Endothelial cell (in vitro differentiated cells): Measurements from ENCODE around the gene TAL2. TPM values are rescaled to one million over a fixed set of nuclear protein-coding genes. Genes with fewer than 3 reads are reported as not detected.

ENCODE experiments used
- DNase-seq: peaks from one replicate; pipeline ENCODE4 v3.0.0; 2021; ENCODE audit warnings: low spot score
- H3K27ac Mint-ChIP-seq: one replicate; pipeline ENCODE4 v1.8.0; 2021; ENCODE audit warnings: mixed read lengths, inconsistent platforms; ENCODE audit not compliant: unreplicated experiment
- H3K27me3 Mint-ChIP-seq: one replicate; pipeline ENCODE4 v1.8.0; 2021; ENCODE audit warnings: mild to moderate bottlenecking, moderate library complexity, mixed read lengths, inconsistent platforms; ENCODE audit not compliant: unreplicated experiment
- H3K36me3 Mint-ChIP-seq: one replicate; pipeline ENCODE4 v1.8.0; 2021; ENCODE audit warnings: mild to moderate bottlenecking, low read depth, mixed read lengths, inconsistent platforms; ENCODE audit not compliant: unreplicated experiment
- H3K4me1 Mint-ChIP-seq: one replicate; pipeline ENCODE4 v1.8.0; 2021; ENCODE audit warnings: mild to moderate bottlenecking, mixed read lengths, inconsistent platforms; ENCODE audit not compliant: unreplicated experiment
- H3K4me3 Mint-ChIP-seq: one replicate; pipeline ENCODE4 v1.8.0; 2021; ENCODE audit warnings: mild to moderate bottlenecking, mixed read lengths, inconsistent platforms; ENCODE audit not compliant: unreplicated experiment
- H3K9me3 Mint-ChIP-seq: one replicate; pipeline ENCODE4 v1.8.0; 2021; ENCODE audit warnings: mixed read lengths, inconsistent platforms; ENCODE audit not compliant: unreplicated experiment
- CTCF ChIP-seq: fragments of 200-600 bp; sonication (generic); IDR thresholded peaks from one replicate; pipeline ENCODE4 v1.5.0; 2021; ENCODE audit warnings: antibody characterized with exemption; ENCODE audit not compliant: unreplicated experiment
- total RNA-seq: library from RNA; stranded (reverse); fragmentation: NEBNext Ultra II Directional; extraction: Animal tissue kit (Norgen Biotek cat#: 25700); gene quantifications from one replicate; pipeline ENCODE4 v1.2.1, GENCODE V29; 2021; ENCODE audit not compliant: unreplicated experiment

TAL2 gene
- total RNA-seq, 1 donor from 2014 or later: 3.5 TPM

DNA sequence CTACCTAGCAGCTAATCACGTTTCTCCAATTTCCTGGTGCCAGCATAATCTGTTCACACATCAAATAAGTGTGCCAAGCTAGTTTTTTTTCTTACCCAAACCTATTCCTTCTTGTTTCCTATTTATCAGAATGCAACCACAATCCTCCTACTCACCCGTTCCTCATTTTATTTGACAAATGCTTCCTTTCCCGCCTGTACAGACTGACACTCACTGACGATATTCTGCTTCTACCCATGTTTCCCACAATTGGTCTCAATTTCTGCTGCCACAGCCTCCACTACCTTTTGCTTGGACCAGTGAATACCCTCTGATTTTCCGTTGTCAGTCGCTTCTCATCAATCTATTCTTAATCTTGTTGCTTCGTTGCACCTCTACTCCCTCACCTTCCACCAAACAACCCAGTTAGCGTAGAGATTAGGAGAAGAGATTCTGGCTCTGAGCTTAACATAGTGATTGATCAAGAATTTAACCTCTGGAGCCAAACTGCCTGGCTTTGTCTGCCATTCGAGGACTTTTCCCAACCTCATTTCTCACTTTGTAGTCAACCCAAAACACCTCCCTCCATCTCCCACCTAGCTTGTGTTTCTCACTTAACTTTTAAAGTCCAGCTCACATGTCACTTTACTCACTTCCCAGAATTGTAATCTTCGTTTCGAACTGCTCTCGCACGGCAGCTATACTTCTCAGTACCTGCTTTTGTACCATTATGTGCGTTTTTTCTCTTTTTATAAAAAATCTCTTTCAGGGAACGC is 31.4 kb downstream of the TAL2 start:
- Mint-ChIP-seq H3K9me3 (no peaks in the 10 kb centered on the region), H3K4me1 (peaks cover 11% of the 10 kb centered on the region), H3K36me3 (no peaks in the 10 kb centered on the region), H3K27ac (no peak overlapping the region), H3K27me3 (peaks cover 3% of the 10 kb centered on the region), H3K4me3 (peak overlapping the region; percentile 90)
- TF ChIP-seq CTCF: no peak
- DNase-seq: no peak

- DNase-seq: peak; percentile 88
- H3K36me3 Mint-ChIP-seq: no peaks in the 10 kb centered on the region
- H3K27me3 Mint-ChIP-seq: peaks cover 3% of the 10 kb centered on the region
- peak within 1 kb of the TSS; percentile 90 for H3K4me3 Mint-ChIP-seq
- H3K4me1 Mint-ChIP-seq: peaks cover 16% of the 10 kb centered on the region
- H3K27ac Mint-ChIP-seq: no peak within 1 kb of the TSS
- no peak for TF ChIP-seq CTCF
- H3K9me3 Mint-ChIP-seq: no peaks in the 10 kb centered on the region
Measured at GRCh38 chr9:105694190-105694847, 32.1 kb downstream of the TAL2 start, which contains the start of gene TMEM38B. Gene TMEM38B, plus strand, starts transcription at chr9:105694541. Its CDS starts 120 bp downstream, at chr9:105694661.

- peaks cover 3% of the 10 kb centered on the region for H3K27me3 Mint-ChIP-seq
- H3K27ac Mint-ChIP-seq: no peak overlapping the region
- peak overlapping the region; percentile 88 for H3K4me3 Mint-ChIP-seq
- H3K36me3 Mint-ChIP-seq: no peaks in the 10 kb centered on the region
- DNase-seq: peak; percentile 51
- H3K4me1 Mint-ChIP-seq: peaks cover 19% of the 10 kb centered on the region
- no peak for TF ChIP-seq CTCF
- H3K9me3 Mint-ChIP-seq: no peaks in the 10 kb centered on the region
Measured at GRCh38 chr9:105694848-105695581, 32.8 kb downstream of the TAL2 start.

DNA sequence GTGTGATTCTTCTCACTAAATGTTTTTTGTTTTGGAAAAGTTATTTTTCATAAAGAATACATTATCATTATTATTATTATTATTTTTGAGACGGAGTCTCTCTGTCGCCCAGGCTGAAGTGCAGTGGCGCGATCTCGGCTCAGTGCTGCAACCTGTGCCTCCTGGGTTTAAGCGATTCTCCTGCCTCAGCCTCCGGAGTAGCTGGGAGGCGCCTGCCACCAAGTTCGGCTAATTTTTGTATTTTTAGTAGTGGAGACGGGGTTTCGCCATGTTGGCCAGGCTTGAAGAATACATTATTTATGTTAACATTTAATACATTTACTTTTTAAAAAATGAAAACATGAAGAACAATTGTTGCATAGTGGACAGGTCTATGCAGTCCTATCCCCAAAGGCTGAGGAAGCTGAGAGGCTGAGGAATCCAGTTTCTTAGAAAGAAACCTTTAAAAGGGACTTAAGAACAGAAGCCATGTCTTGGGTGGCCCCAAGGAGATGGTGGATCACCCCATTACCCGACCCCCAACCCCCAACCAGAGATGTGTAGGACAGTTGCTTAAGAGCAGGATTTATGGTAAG is 34.0 kb downstream of the TAL2 start:
- H3K27me3 Mint-ChIP-seq: peaks cover 3% of the 10 kb centered on the region
- DNase-seq: no peak
- H3K4me1 Mint-ChIP-seq: peaks cover 19% of the 10 kb centered on the region
- TF ChIP-seq CTCF: no peak
- no peak overlapping the region for H3K4me3 Mint-ChIP-seq
- H3K27ac Mint-ChIP-seq: no peak overlapping the region
- no peaks in the 10 kb centered on the region for H3K9me3 Mint-ChIP-seq
- H3K36me3 Mint-ChIP-seq: no peaks in the 10 kb centered on the region
